ENCODE data around the gene POU3F1.

The POU3F1 gene

GRCh38 chr1:38018864-38019343 lies 27.7 kb downstream of the POU3F1 start:
- Histone ChIP-seq H3K9me3 (ENCODE audit: control insufficient read depth, insufficient read depth, low read depth, low read length) (no peaks in the 10 kb centered on the region), H3K4me1 (ENCODE audit: control insufficient read depth, insufficient read depth, low read length) (no peaks in the 10 kb centered on the region), H3K27ac (ENCODE audit: extremely low read depth, low read depth, low read length) (no peak overlapping the region), H3K4me3 (ENCODE audit: low read depth, low read length) (no peak overlapping the region), H3K36me3 (ENCODE audit: control insufficient read depth in 2 of 2, insufficient read depth in 1 of 2, low read length in 2 of 2) (peaks cover 48 to 96% of the 10 kb centered on the region in 2 experiments)
- TF ChIP-seq CTCF (tag by site-specific recombination; IDR thresholded peaks at IDR 0.05) = 0 out of 2 replicates have a peak, but pooled peaks have one; percentile 17
- no peak for TF ChIP-seq ZNF133 (tag by site-specific recombination; IDR thresholded peaks at IDR 0.05)
- TF ChIP-seq ZNF654 (tag by site-specific recombination; IDR thresholded peaks at IDR 0.05; ENCODE audit: low read depth) = peak; percentile 69
- peak; percentile 53 for TF ChIP-seq ZNF335 (tag by site-specific recombination; conservative IDR thresholded peaks at IDR 0.05)
- POLR2A ChIA-PET = interaction anchor here (0.6 to 1.4 kb wide), 4 partner anchors 8 to 542 kb away, joined by 3 to 7 read pairs (median 3); no protein-coding TSS in a partner anchor
- CTCF ChIA-PET = interaction anchor here (0.5 to 3.9 kb wide), 15 partner anchors 9 to 816 kb away, joined by 3 to 19 read pairs (median 5); partner anchors contain the start of genes C1orf122, SF3A3 and YRDC

DNA sequence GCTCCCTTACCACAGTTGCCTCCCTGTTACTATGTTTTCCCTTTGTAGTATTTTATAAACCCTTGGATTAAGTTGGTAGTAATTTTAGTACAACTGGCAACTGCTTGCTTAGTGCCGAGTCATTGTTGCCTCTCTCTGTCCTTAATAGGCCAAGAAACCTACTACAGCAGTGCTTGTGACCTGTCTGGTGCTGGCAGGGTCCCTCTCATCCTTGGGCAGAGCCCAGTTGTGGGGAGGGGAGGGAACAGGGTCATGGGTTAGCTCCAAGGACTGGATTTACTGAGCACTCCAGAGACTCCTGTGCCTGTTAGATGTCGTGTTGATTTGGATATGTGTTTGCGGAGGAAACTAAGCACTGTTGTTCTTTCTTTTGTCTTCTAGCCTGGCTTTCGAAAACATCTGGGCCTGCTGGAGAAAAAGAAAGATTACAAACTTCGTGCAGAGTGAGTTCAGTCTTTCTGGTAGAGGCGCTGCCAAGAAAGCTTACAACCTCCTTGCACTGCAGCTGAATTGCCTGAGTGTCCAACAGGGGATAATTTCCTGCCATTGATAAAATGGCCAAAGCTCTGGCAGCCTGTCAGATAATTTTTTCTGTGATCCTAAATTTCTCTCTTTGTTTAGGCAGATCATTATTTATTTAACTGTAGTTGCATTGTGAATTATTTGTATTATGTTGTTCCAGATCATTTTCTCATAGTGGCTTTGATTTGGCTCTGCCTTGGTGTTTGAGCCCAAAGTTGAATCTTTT lies 30.4 kb downstream of the POU3F1 start:
- H3K36me3 ChIP-seq (ENCODE audit: control insufficient read depth in 2 of 2, insufficient read depth in 1 of 2, low read length in 2 of 2) = peaks cover 30 to 69% of the 10 kb centered on the region in 2 experiments
- H3K9me3 ChIP-seq (ENCODE audit: control insufficient read depth, insufficient read depth, low read depth, low read length) = no peaks in the 10 kb centered on the region
- no peak for TF ChIP-seq ZNF513 (tag by site-specific recombination; IDR thresholded peaks at IDR 0.05)
- no peak for TF ChIP-seq ZNF777 (tag by site-specific recombination; IDR thresholded peaks at IDR 0.05; ENCODE audit: borderline replicate concordance)
- no peak for TF ChIP-seq TSHZ1 (tag by site-specific recombination; IDR thresholded peaks at IDR 0.05; ENCODE audit: borderline replicate concordance)
- TF ChIP-seq ZNF571 (tag by site-specific recombination; IDR thresholded peaks at IDR 0.05) = no peak
- H3K27ac ChIP-seq (ENCODE audit: extremely low read depth, low read depth, low read length) = no peak overlapping the region
- no peaks in the 10 kb centered on the region for H3K4me1 ChIP-seq (ENCODE audit: control insufficient read depth, insufficient read depth, low read length)
- no peak overlapping the region for H3K4me3 ChIP-seq (ENCODE audit: low read depth, low read length)
- ChIA-PET POLR2A (no interaction called here), CTCF (interaction anchor here (0.6 to 1.1 kb wide), 3 partner anchors 10 to 1029 kb away, joined by 3 to 4 read pairs (median 3); no protein-coding TSS in a partner anchor)

DNA sequence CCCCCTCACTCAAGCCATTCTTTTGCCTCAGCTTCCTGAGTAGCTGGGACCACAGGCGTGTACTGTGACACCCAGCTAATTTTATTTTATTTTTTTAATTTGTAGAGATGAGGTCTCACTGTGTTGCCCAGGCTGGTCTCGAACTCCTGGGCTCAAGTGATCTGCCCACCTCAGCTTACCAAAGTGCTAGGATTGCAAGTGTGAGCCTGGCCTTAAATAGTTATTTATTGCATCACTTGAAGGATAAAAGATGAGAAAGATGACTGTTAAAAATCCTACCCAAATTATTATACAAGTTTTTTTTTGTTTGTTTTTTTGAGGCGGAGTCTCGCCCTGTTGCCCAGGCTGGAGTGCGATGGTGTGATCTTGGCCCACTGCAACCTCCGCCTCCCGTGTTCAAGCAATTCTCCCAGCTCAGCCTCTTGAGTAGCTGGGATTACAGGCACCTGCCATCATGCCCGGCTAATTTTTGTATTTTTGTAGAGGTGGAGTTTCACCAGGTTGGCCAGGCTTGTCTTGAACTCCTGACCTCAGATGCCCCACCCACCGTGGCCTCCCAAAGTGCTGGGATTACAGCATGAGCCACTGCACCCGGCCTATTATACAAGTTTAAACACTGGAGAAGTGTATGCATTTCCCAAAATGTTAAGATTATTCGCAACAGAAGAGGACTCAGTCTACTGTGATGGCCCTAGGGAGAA lies 31.7 kb downstream of the POU3F1 start:
- Histone ChIP-seq H3K27ac (ENCODE audit: extremely low read depth, low read depth, low read length) (no peak overlapping the region), H3K4me3 (ENCODE audit: low read depth, low read length) (no peak overlapping the region), H3K9me3 (ENCODE audit: control insufficient read depth, insufficient read depth, low read depth, low read length) (no peaks in the 10 kb centered on the region), H3K36me3 (ENCODE audit: control insufficient read depth in 2 of 2, insufficient read depth in 1 of 2, low read length in 2 of 2) (peaks cover 18 to 57% of the 10 kb centered on the region in 2 experiments), H3K4me1 (ENCODE audit: control insufficient read depth, insufficient read depth, low read length) (no peaks in the 10 kb centered on the region)
- CTCF ChIA-PET = interaction anchor here (0.6 to 1.1 kb wide), 4 partner anchors 10 to 322 kb away, joined by 3 to 6 read pairs (median 4); partner anchors contain the start of gene SF3A3
- POLR2A ChIA-PET = interaction anchor here (0.6 to 3.8 kb wide), 4 partner anchors 14 to 476 kb away, joined by 4 to 44 read pairs (median 7); partner anchors contain the start of gene SF3A3
- no peak for TF ChIP-seq TCF7L2 (IDR thresholded peaks at IDR 0.05; ENCODE audit: borderline replicate concordance, low read depth, low read length)
